SK-MEL-5 (cell line): ENCODE results near the gene PKD1. TPM values are rescaled to one million over a fixed set of nuclear protein-coding genes. Genes with fewer than 3 reads are reported as not detected.
"Not testable (repeated sequence)": the region's sequence is repeated elsewhere in the genome, so short reads cannot be mapped to it uniquely, and the experiment has no call there.

Source experiments
- DNase-seq: peaks from one replicate; pipeline ENCODE4 v3.0.0-alpha.2; 2016; ENCODE audit warnings: low read depth, low spot score
- in situ Hi-C: cut with HindIII; loops from 2 replicates; pipeline ENCODE4 v1.10.0; 2016; ENCODE audit warnings: low sequenced_read_pairs, high pct_unique_total_duplicates, low pct_unique_long_range_greater_than_20kb
- total RNA-seq: library from RNA; depleted of rRNA; stranded (reverse); fragments of >200 nt; shearing (Covaris generic); gene quantifications from 2 replicates; pipeline ENCODE4 v1.2.3, GENCODE V29; 2014

Gene PKD1
- total RNA-seq, 1 experiment from 2014 or later = 18.8 TPM

GRCh38 chr16:2117960-2118722 is 17.6 kb downstream of the PKD1 start:
- in situ Hi-C loops, DNase-seq: not testable (repeated sequence)

GRCh38 chr16:2117341-2117740 is 18.4 kb downstream of the PKD1 start:
- in situ Hi-C loops, DNase-seq: not testable (repeated sequence)

- DNase-seq, in situ Hi-C loops: not testable (repeated sequence)
Measured at GRCh38 chr16:2116428-2116827, 19.3 kb downstream of the PKD1 start.

- DNase-seq = no peak
Measured at GRCh38 chr16:2115591-2115973, 20.1 kb downstream of the PKD1 start.

GRCh38 chr16:2114885-2115590 is 20.7 kb downstream of the PKD1 start:
- in situ Hi-C loops, DNase-seq: not testable (repeated sequence)

More at GRCh38 chr16:2115591-2115973, 20.1 kb downstream of the PKD1 start:
- in situ Hi-C loops = no loop called here

- DNase-seq, in situ Hi-C loops: not testable (repeated sequence)
Measured at GRCh38 chr16:2114225-2114624, 21.5 kb downstream of the PKD1 start.

GRCh38 chr16:2112539-2113106 is 23.1 kb downstream of the PKD1 start:
- in situ Hi-C loops, DNase-seq: not testable (repeated sequence)

GRCh38 chr16:2111412-2112335 is 24.0 kb downstream of the PKD1 start:
- DNase-seq, in situ Hi-C loops: not testable (repeated sequence)

- in situ Hi-C loops, DNase-seq: not testable (repeated sequence)
Measured at GRCh38 chr16:2111009-2111353, 24.7 kb downstream of the PKD1 start.

GRCh38 chr16:2110332-2111008 is 25.2 kb downstream of the PKD1 start:
- in situ Hi-C loops, DNase-seq: not testable (repeated sequence)

GRCh38 chr16:2109872-2110271 is 25.8 kb downstream of the PKD1 start:
- DNase-seq, in situ Hi-C loops: not testable (repeated sequence)

- in situ Hi-C loops, DNase-seq: not testable (repeated sequence)
Measured at GRCh38 chr16:2109271-2109580, 26.5 kb downstream of the PKD1 start.

GRCh38 chr16:2108446-2109270 is 27.0 kb downstream of the PKD1 start:
- in situ Hi-C loops, DNase-seq: not testable (repeated sequence)

GRCh38 chr16:2107791-2108125 is 27.9 kb downstream of the PKD1 start:
- DNase-seq, in situ Hi-C loops: not testable (repeated sequence)

GRCh38 chr16:2107121-2107790 is 28.4 kb downstream of the PKD1 start:
- DNase-seq, in situ Hi-C loops: not testable (repeated sequence)

- DNase-seq, in situ Hi-C loops: not testable (repeated sequence)
Measured at GRCh38 chr16:2106211-2106610, 29.5 kb downstream of the PKD1 start.
